ENCODE results near the gene DSCAML1.

DSCAML1 gene

GRCh38 chr11:117601006-117601708 is 195.9 kb downstream of the DSCAML1 start:
- Histone ChIP-seq H2AK5ac (ENCODE audit: low read depth, low read length) (no peak overlapping the region), H3K4ac (ENCODE audit: low read length) (no peak overlapping the region), H4K91ac (ENCODE audit: low read depth, low read length, poor library complexity) (no peak overlapping the region), H2BK5ac (ENCODE audit: low read length) (no peak overlapping the region), H3K27ac (replicated peaks; ENCODE audit: low read length) (no peak overlapping the region), H3K23ac (ENCODE audit: low read depth, low read length, poor library complexity) (no peak overlapping the region), H3K14ac (ENCODE audit: low read length) (no peak overlapping the region), H3K18ac (ENCODE audit: low read length) (no peak overlapping the region), H3K4me2 (ENCODE audit: insufficient read depth, low read length, poor library complexity, severe bottlenecking) (no peak overlapping the region), H2BK120ac (ENCODE audit: low read depth, low read length) (no peak overlapping the region), H2AFZ (ENCODE audit: low read length) (peak overlapping the region; percentile 3), H2BK12ac (ENCODE audit: low read length) (no peak overlapping the region), H3K4me1 (ENCODE audit: control insufficient read depth in 2 of 2, insufficient read depth in 1 of 2, low read depth in 1 of 2, low read length in 2 of 2) (peaks cover 10 to 14% of the 10 kb centered on the region in 2 donors), H3K36me3 (replicated peaks in 1 of 2; ENCODE audit: control insufficient read depth in 2 of 2, insufficient read depth in 2 of 2, low read length in 2 of 2) (no peaks in the 10 kb centered on the region), H4K8ac (ENCODE audit: low read depth, low read length) (no peak overlapping the region), H3K79me1 (ENCODE audit: low read depth, low read length) (no peaks in the 10 kb centered on the region), H2BK15ac (ENCODE audit: low read length) (no peak overlapping the region), H3K4me3 (ENCODE audit: low read length in 2 of 2) (no peak overlapping the region), H3K9me3 (replicated peaks in 1 of 2; ENCODE audit: control insufficient read depth in 2 of 2, insufficient read depth in 1 of 2, low read depth in 1 of 2, low read length in 2 of 2) (no peaks in the 10 kb centered on the region), H3K27me3 (ENCODE audit: control insufficient read depth in 3 of 3, insufficient read depth in 3 of 3, low read depth in 1 of 3, low read length in 3 of 3) (peaks cover 0 to 17% (median 0%) of the 10 kb centered on the region in 3 experiments), H3K9ac (ENCODE audit: low read depth, low read length, poor library complexity) (no peak overlapping the region)
- no peak for DNase-seq (ENCODE audit: low spot score)
- no CpG with 5 or more reads among the region's 9 CpGs for WGBS, 2 donors (ENCODE audit: extremely low coverage in 2 of 2, insufficient read length in 2 of 2, insufficient replicate concordance in 1 of 2)

- no peak overlapping the region for H3K9ac ChIP-seq (ENCODE audit: low read depth, low read length, poor library complexity)
- H2AFZ ChIP-seq (ENCODE audit: low read length): no peak overlapping the region
- peaks cover 10 to 14% of the 10 kb centered on the region in 2 donors for H3K4me1 ChIP-seq (ENCODE audit: control insufficient read depth in 2 of 2, insufficient read depth in 1 of 2, low read depth in 1 of 2, low read length in 2 of 2)
- no peak overlapping the region for H2BK15ac ChIP-seq (ENCODE audit: low read length)
- no peak overlapping the region for H2BK120ac ChIP-seq (ENCODE audit: low read depth, low read length)
- H3K36me3 ChIP-seq (replicated peaks in 1 of 2; ENCODE audit: control insufficient read depth in 2 of 2, insufficient read depth in 2 of 2, low read length in 2 of 2): no peaks in the 10 kb centered on the region
- H3K14ac ChIP-seq (ENCODE audit: low read length): no peak overlapping the region
- DNase-seq (ENCODE audit: low spot score): no peak
- H3K4me3 ChIP-seq (ENCODE audit: low read length in 2 of 2): no peak overlapping the region
- no peak overlapping the region for H4K8ac ChIP-seq (ENCODE audit: low read depth, low read length)
- H3K23ac ChIP-seq (ENCODE audit: low read depth, low read length, poor library complexity): no peak overlapping the region
- no peaks in the 10 kb centered on the region for H3K79me1 ChIP-seq (ENCODE audit: low read depth, low read length)
- no peak overlapping the region for H2AK5ac ChIP-seq (ENCODE audit: low read depth, low read length)
- peaks cover 0 to 14% (median 0%) of the 10 kb centered on the region in 3 experiments for H3K27me3 ChIP-seq (ENCODE audit: control insufficient read depth in 3 of 3, insufficient read depth in 3 of 3, low read depth in 1 of 3, low read length in 3 of 3)
- H2BK12ac ChIP-seq (ENCODE audit: low read length): no peak overlapping the region
- no peak overlapping the region for H2BK5ac ChIP-seq (ENCODE audit: low read length)
- no CpG with 5 or more reads among the region's 10 CpGs for WGBS, 2 donors (ENCODE audit: extremely low coverage in 2 of 2, insufficient read length in 2 of 2, insufficient replicate concordance in 1 of 2)
- no peak overlapping the region for H3K27ac ChIP-seq (replicated peaks; ENCODE audit: low read length)
- no peaks in the 10 kb centered on the region for H3K9me3 ChIP-seq (replicated peaks in 1 of 2; ENCODE audit: control insufficient read depth in 2 of 2, insufficient read depth in 1 of 2, low read depth in 1 of 2, low read length in 2 of 2)
- no peak overlapping the region for H3K18ac ChIP-seq (ENCODE audit: low read length)
- no peak overlapping the region for H4K91ac ChIP-seq (ENCODE audit: low read depth, low read length, poor library complexity)
- no peak overlapping the region for H3K4me2 ChIP-seq (ENCODE audit: insufficient read depth, low read length, poor library complexity, severe bottlenecking)
- no peak overlapping the region for H3K4ac ChIP-seq (ENCODE audit: low read length)
Observed at GRCh38 chr11:117600234-117600783, 196.7 kb downstream of the DSCAML1 start.

- DNase-seq (ENCODE audit: low spot score): peak; percentile 66
- Histone ChIP-seq H2BK5ac (ENCODE audit: low read length) (no peak overlapping the region), H4K91ac (ENCODE audit: low read depth, low read length, poor library complexity) (no peak overlapping the region), H3K4me3 (ENCODE audit: low read length in 2 of 2) (no peak overlapping the region), H4K8ac (ENCODE audit: low read depth, low read length) (no peak overlapping the region), H2AK5ac (ENCODE audit: low read depth, low read length) (no peak overlapping the region), H2BK12ac (ENCODE audit: low read length) (no peak overlapping the region), H3K4me1 (ENCODE audit: control insufficient read depth in 2 of 2, insufficient read depth in 1 of 2, low read depth in 1 of 2, low read length in 2 of 2) (peaks cover 10 to 14% of the 10 kb centered on the region in 2 donors), H3K36me3 (replicated peaks in 1 of 2; ENCODE audit: control insufficient read depth in 2 of 2, insufficient read depth in 2 of 2, low read length in 2 of 2) (no peaks in the 10 kb centered on the region), H3K4me2 (ENCODE audit: insufficient read depth, low read length, poor library complexity, severe bottlenecking) (no peak overlapping the region), H3K14ac (ENCODE audit: low read length) (no peak overlapping the region), H2BK120ac (ENCODE audit: low read depth, low read length) (no peak overlapping the region), H2AFZ (ENCODE audit: low read length) (no peak overlapping the region), H3K4ac (ENCODE audit: low read length) (no peak overlapping the region), H3K18ac (ENCODE audit: low read length) (no peak overlapping the region), H3K23ac (ENCODE audit: low read depth, low read length, poor library complexity) (no peak overlapping the region), H3K79me1 (ENCODE audit: low read depth, low read length) (no peaks in the 10 kb centered on the region), H3K9ac (ENCODE audit: low read depth, low read length, poor library complexity) (no peak overlapping the region), H2BK15ac (ENCODE audit: low read length) (no peak overlapping the region), H3K9me3 (replicated peaks in 1 of 2; ENCODE audit: control insufficient read depth in 2 of 2, insufficient read depth in 1 of 2, low read depth in 1 of 2, low read length in 2 of 2) (no peaks in the 10 kb centered on the region), H3K27ac (replicated peaks; ENCODE audit: low read length) (no peak overlapping the region), H3K27me3 (ENCODE audit: control insufficient read depth in 3 of 3, insufficient read depth in 3 of 3, low read depth in 1 of 3, low read length in 3 of 3) (no peaks in the 10 kb centered on the region)
- WGBS, 2 donors (ENCODE audit: extremely low coverage in 2 of 2, insufficient read length in 2 of 2, insufficient replicate concordance in 1 of 2): no CpG with 5 or more reads among the region's 7 CpGs
Observed at GRCh38 chr11:117597071-117597470, 199.9 kb downstream of the DSCAML1 start.

- no peak for DNase-seq (ENCODE audit: low spot score)
- Histone ChIP-seq H3K27ac (replicated peaks; ENCODE audit: low read length) (no peak overlapping the region), H2BK12ac (ENCODE audit: low read length) (no peak overlapping the region), H3K27me3 (ENCODE audit: control insufficient read depth in 3 of 3, insufficient read depth in 3 of 3, low read depth in 1 of 3, low read length in 3 of 3) (peaks cover 0 to 3% (median 0%) of the 10 kb centered on the region in 3 experiments), H3K18ac (ENCODE audit: low read length) (no peak overlapping the region), H3K4me3 (ENCODE audit: low read length in 2 of 2) (no peak overlapping the region), H3K9ac (ENCODE audit: low read depth, low read length, poor library complexity) (no peak overlapping the region), H3K14ac (ENCODE audit: low read length) (no peak overlapping the region), H3K79me1 (ENCODE audit: low read depth, low read length) (no peaks in the 10 kb centered on the region), H3K4ac (ENCODE audit: low read length) (no peak overlapping the region), H4K8ac (ENCODE audit: low read depth, low read length) (no peak overlapping the region), H3K36me3 (replicated peaks in 1 of 2; ENCODE audit: control insufficient read depth in 2 of 2, insufficient read depth in 2 of 2, low read length in 2 of 2) (no peaks in the 10 kb centered on the region), H4K91ac (ENCODE audit: low read depth, low read length, poor library complexity) (no peak overlapping the region), H3K9me3 (replicated peaks in 1 of 2; ENCODE audit: control insufficient read depth in 2 of 2, insufficient read depth in 1 of 2, low read depth in 1 of 2, low read length in 2 of 2) (no peaks in the 10 kb centered on the region), H3K23ac (ENCODE audit: low read depth, low read length, poor library complexity) (no peak overlapping the region), H2BK120ac (ENCODE audit: low read depth, low read length) (no peak overlapping the region), H2BK15ac (ENCODE audit: low read length) (no peak overlapping the region), H2AK5ac (ENCODE audit: low read depth, low read length) (no peak overlapping the region), H3K4me2 (ENCODE audit: insufficient read depth, low read length, poor library complexity, severe bottlenecking) (no peak overlapping the region), H2AFZ (ENCODE audit: low read length) (no peak overlapping the region), H2BK5ac (ENCODE audit: low read length) (no peak overlapping the region), H3K4me1 (ENCODE audit: control insufficient read depth in 2 of 2, insufficient read depth in 1 of 2, low read depth in 1 of 2, low read length in 2 of 2) (peaks cover 4 to 6% of the 10 kb centered on the region in 2 donors)
- no CpG with 5 or more reads among the region's 6 CpGs for WGBS, 2 donors (ENCODE audit: extremely low coverage in 2 of 2, insufficient read length in 2 of 2, insufficient replicate concordance in 1 of 2)
Observed at GRCh38 chr11:117595440-117595839, 201.6 kb downstream of the DSCAML1 start.
